Measurements from ENCODE around the gene SLC9A5. TPM values are rescaled to one million over a fixed set of nuclear protein-coding genes. Genes with fewer than 3 reads are reported as not detected.

Gene SLC9A5
- total RNA-seq, 2 experiments from 2014 or later = 2.7 to 4.2 TPM

- no TSS peak for BruUV-seq (replicated peaks)
- H3K27ac ChIP-seq (ENCODE audit: low read depth, low read length, poor library complexity, severe bottlenecking) = no peak within 1 kb of the TSS
- no peaks in the 10 kb centered on the region for H3K9me3 ChIP-seq (ENCODE audit: low read length)
These were observed 30.7 kb downstream of the SLC9A5 start, which contains the start of gene PLEKHG4 for GRCh38 chr16:67279296-67280089. PLEKHG4 (plus strand) TSS chr16:67279532; CDS start chr16:67280045, 513 bp downstream.

GRCh38 chr16:67280090-67281015 lies 31.6 kb downstream of the SLC9A5 start:
- Histone ChIP-seq H3K9me3 (ENCODE audit: low read length) (no peaks in the 10 kb centered on the region), H4K20me1 (ENCODE audit: insufficient read depth, low read length) (no peaks in the 10 kb centered on the region), H3K4me2 (ENCODE audit: low read length) (no peak overlapping the region), H3K27ac (ENCODE audit: low read depth, low read length, poor library complexity, severe bottlenecking) (no peak overlapping the region), H3K4me1 (ENCODE audit: insufficient read depth, low read length, poor library complexity, severe bottlenecking) (no peaks in the 10 kb centered on the region), H3K36me3 (ENCODE audit: insufficient read depth, low read length) (no peaks in the 10 kb centered on the region), H3K9me2 (ENCODE audit: insufficient read depth, low read length) (no peaks in the 10 kb centered on the region), H3K79me2 (ENCODE audit: insufficient read depth, low read depth, low read length) (no peaks in the 10 kb centered on the region), H3K4me3 (ENCODE audit: low read depth, low read length, poor library complexity, severe bottlenecking) (no peak overlapping the region), H2AFZ (ENCODE audit: low read length) (no peak overlapping the region)
- POLR2A ChIA-PET = no interaction called here
- no peak for DNase-seq (ENCODE audit: low spot score)
- intact Hi-C loops (cut with micrococcal nuclease; ENCODE audit: unreplicated experiment) = no loop called here
- no TSS peak for BruUV-seq (replicated peaks)
- TF ChIP-seq EZH2phosphoT487 (IDR thresholded peaks at IDR 0.05; ENCODE audit: borderline replicate concordance, low read depth, low read length) (no peak), CTCF (conservative IDR thresholded peaks at IDR 0.05; ENCODE audit: low read length) (no peak)
- CTCF ChIA-PET (ENCODE audit: unreplicated experiment) = no interaction called here

More at GRCh38 chr16:67279296-67280089, 30.7 kb downstream of the SLC9A5 start, which contains the start of gene PLEKHG4:
- ChIA-PET POLR2A (no interaction called here), CTCF (ENCODE audit: unreplicated experiment) (no interaction called here)
- Histone ChIP-seq H2AFZ (ENCODE audit: low read length) (peak within 1 kb of the TSS; percentile 16; the same call in 1 of the 2 replicates), H3K4me3 (ENCODE audit: low read depth, low read length, poor library complexity, severe bottlenecking) (peak within 1 kb of the TSS; percentile 53), H3K79me2 (ENCODE audit: insufficient read depth, low read depth, low read length) (no peaks in the 10 kb centered on the region), H3K9me2 (ENCODE audit: insufficient read depth, low read length) (no peaks in the 10 kb centered on the region), H3K4me2 (ENCODE audit: low read length) (peak within 1 kb of the TSS; percentile 54; the same call in 1 of the 2 replicates), H3K4me1 (ENCODE audit: insufficient read depth, low read length, poor library complexity, severe bottlenecking) (no peaks in the 10 kb centered on the region), H4K20me1 (ENCODE audit: insufficient read depth, low read length) (no peaks in the 10 kb centered on the region), H3K36me3 (ENCODE audit: insufficient read depth, low read length) (no peaks in the 10 kb centered on the region)
- intact Hi-C loops (cut with micrococcal nuclease; ENCODE audit: unreplicated experiment) = loop anchor here (1.0 to 5.0 kb wide), 2 partner anchors 60 to 118 kb away; no protein-coding TSS in a partner anchor
- TF ChIP-seq CTCF (conservative IDR thresholded peaks at IDR 0.05; ENCODE audit: low read length) (peak; percentile 65), EZH2phosphoT487 (IDR thresholded peaks at IDR 0.05; ENCODE audit: borderline replicate concordance, low read depth, low read length) (no peak)
- DNase-seq (ENCODE audit: low spot score) = peak; percentile 46

All from OCI-LY7 (cell line).